Osteoblast (primary cell): Measurements from ENCODE around the gene MTHFD1L. TPM values are rescaled to one million over a fixed set of nuclear protein-coding genes. Genes with fewer than 3 reads are reported as not detected.

ENCODE experiments used
- DNase-seq: peaks from one replicate; pipeline ENCODE4 v3.0.0; 2011; ENCODE audit warnings: low spot score, mixed read lengths; ENCODE audit not compliant: insufficient read length; ENCODE audit errors: missing footprints
- H2AFZ ChIP-seq: 2 replicates; pipeline ENCODE4 v1.6.0; 2011; ENCODE audit warnings: mild to moderate bottlenecking, low read length
- H3K27ac ChIP-seq: 2 replicates; pipeline ENCODE4 v1.5.1; 2011; ENCODE audit warnings: mild to moderate bottlenecking, low read depth, low read length, moderate library complexity
- H3K27me3 ChIP-seq: 2 replicates; pipeline ENCODE4 v1.6.0; 2012; ENCODE audit warnings: mild to moderate bottlenecking, control low read depth, inconsistent platforms, low read length, moderate library complexity; ENCODE audit not compliant: insufficient read depth
- H3K36me3 ChIP-seq: 2 replicates; pipeline ENCODE4 v1.5.1; 2011; ENCODE audit warnings: mild to moderate bottlenecking, low read length, control low read depth, moderate library complexity; ENCODE audit not compliant: insufficient read depth
- H3K4me1 ChIP-seq: 2 replicates; pipeline ENCODE4 v1.5.1; 2011; ENCODE audit warnings: mild to moderate bottlenecking, low read length, control low read depth, moderate library complexity; ENCODE audit not compliant: insufficient read depth
- H3K4me2 ChIP-seq: 2 replicates; pipeline ENCODE4 v1.6.0; 2011; ENCODE audit warnings: mild to moderate bottlenecking, low read length; ENCODE audit not compliant: insufficient read depth
- H3K4me3 ChIP-seq: fragments of 200-600 bp; sonication (generic); 3 replicates; pipeline ENCODE4 v1.5.1; 2012; ENCODE audit warnings: mild to moderate bottlenecking, low read length, inconsistent platforms; ENCODE audit not compliant: insufficient read depth
- H3K79me2 ChIP-seq: 2 replicates; pipeline ENCODE4 v1.6.0; 2012; ENCODE audit warnings: mild to moderate bottlenecking, low read length, control low read depth, inconsistent platforms; ENCODE audit not compliant: insufficient read depth
- H3K9me3 ChIP-seq: 2 replicates; pipeline ENCODE4 v1.5.1; 2011; ENCODE audit warnings: low read depth, low read length, control low read depth
- H4K20me1 ChIP-seq: 2 replicates; pipeline ENCODE4 v1.6.0; 2012; ENCODE audit warnings: mild to moderate bottlenecking, low read length, control low read depth; ENCODE audit not compliant: insufficient read depth
- total RNA-seq: library from RNA; depleted of rRNA; stranded (reverse); fragments of >200 nt; gene quantifications from 2 replicates; pipeline ENCODE4 v1.2.3, GENCODE V29; 2012
- TF ChIP-seq, protein P1 (sequence below): IDR thresholded peaks from 2 replicates; pipeline ENCODE4 v1.5.1; 2011; ENCODE audit warnings: mild to moderate bottlenecking, low read depth, low read length, moderate library complexity; ENCODE audit errors: extremely low read depth

MTHFD1L gene
- total RNA-seq, 1 donor, result 56.8 TPM

DNA sequence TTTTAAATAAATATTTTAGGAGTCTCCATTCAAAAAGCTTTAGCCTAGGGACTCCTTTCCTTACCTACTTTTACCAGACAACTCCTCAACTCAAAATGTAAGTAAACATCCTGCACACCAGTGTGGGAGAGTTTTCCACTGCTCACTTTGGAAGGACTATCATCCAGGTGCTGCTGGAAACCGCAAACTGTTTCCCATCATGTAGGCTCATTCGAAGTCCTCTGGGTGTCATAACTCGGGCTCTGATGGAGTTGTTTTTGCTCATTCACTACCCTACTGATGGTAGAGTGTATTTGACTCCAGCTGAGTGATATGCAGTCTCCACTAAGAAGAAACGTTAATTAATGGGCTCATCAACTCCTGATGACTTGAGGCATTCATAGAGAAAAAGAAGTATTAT is 237.8 kb downstream of the MTHFD1L start:
- Histone ChIP-seq H3K4me1 (peaks cover 4% of the 10 kb centered on the region), H4K20me1 (peaks cover 2% of the 10 kb centered on the region), H3K79me2 (no peaks in the 10 kb centered on the region), H3K27me3 (no peaks in the 10 kb centered on the region), H3K27ac (no peak overlapping the region), H3K9me3 (no peaks in the 10 kb centered on the region), H2AFZ (no peak overlapping the region), H3K36me3 (peaks cover 16% of the 10 kb centered on the region), H3K4me3 (no peak overlapping the region), H3K4me2 (no peak overlapping the region)
- TF ChIP-seq, protein P1, sequence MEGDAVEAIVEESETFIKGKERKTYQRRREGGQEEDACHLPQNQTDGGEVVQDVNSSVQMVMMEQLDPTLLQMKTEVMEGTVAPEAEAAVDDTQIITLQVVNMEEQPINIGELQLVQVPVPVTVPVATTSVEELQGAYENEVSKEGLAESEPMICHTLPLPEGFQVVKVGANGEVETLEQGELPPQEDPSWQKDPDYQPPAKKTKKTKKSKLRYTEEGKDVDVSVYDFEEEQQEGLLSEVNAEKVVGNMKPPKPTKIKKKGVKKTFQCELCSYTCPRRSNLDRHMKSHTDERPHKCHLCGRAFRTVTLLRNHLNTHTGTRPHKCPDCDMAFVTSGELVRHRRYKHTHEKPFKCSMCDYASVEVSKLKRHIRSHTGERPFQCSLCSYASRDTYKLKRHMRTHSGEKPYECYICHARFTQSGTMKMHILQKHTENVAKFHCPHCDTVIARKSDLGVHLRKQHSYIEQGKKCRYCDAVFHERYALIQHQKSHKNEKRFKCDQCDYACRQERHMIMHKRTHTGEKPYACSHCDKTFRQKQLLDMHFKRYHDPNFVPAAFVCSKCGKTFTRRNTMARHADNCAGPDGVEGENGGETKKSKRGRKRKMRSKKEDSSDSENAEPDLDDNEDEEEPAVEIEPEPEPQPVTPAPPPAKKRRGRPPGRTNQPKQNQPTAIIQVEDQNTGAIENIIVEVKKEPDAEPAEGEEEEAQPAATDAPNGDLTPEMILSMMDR, result no peak
- no peak for DNase-seq

DNA sequence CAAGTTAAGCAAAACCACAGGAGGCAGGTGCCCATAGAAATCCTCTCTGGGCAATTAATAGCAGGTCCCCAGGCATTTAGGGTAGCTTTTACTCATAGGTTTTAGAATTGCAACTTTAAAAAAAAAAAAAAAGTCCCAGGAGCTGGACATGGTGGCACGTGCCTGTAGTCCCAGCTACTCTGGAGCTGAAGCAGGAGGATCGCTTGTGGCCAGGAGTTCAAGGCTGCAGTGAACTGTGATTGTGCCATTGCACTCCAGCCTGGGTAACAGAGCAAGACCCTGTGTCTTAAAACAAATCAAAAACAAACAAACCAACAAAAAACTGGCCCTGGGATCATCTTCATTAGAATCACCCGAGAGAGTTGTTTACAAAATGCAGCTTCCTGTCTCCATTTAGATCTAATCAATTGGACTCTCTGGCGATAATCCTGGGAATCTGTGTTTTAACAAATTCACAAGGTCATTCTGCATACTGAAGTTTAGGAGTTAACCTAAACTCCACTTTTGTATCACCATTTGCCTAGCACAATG is 242.5 kb downstream of the MTHFD1L start:
- Histone ChIP-seq H3K27me3 (no peaks in the 10 kb centered on the region), H3K4me1 (no peaks in the 10 kb centered on the region)

DNA sequence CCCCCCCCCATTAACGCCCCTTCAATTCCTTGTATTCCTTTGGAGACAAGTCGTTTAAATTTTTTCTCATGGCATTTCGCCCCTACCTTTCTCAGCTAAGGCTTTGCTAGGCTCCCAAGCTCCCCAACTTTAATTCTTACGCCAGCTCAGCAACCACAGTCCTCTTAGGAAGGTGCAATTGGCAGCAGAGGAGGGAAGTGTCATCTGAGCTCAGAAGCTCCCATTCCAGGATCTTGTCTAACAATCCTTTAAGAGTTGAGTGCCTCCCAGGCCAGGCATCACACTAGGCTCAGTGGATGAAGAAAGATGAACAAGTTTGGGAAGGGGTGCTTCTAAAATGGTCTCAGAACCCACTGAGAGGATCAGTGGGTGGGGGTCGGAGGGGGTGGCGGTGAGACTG is 243.0 kb downstream of the MTHFD1L start:
- Histone ChIP-seq H3K4me3 (no peak overlapping the region), H3K36me3 (peaks cover 2% of the 10 kb centered on the region), H3K9me3 (no peaks in the 10 kb centered on the region), H3K4me2 (no peak overlapping the region), H3K4me1 (no peaks in the 10 kb centered on the region), H3K79me2 (no peaks in the 10 kb centered on the region), H2AFZ (no peak overlapping the region), H4K20me1 (no peaks in the 10 kb centered on the region), H3K27ac (no peak overlapping the region), H3K27me3 (no peaks in the 10 kb centered on the region)
- DNase-seq, result no peak
- TF ChIP-seq, protein P1, result no peak

More for the DNA sequence above, 242.5 kb downstream of the MTHFD1L start:
- Histone ChIP-seq H3K4me2 (no peak overlapping the region), H3K27ac (no peak overlapping the region), H3K4me3 (no peak overlapping the region), H4K20me1 (no peaks in the 10 kb centered on the region), H3K9me3 (no peaks in the 10 kb centered on the region), H3K36me3 (peaks cover 7% of the 10 kb centered on the region), H2AFZ (no peak overlapping the region), H3K79me2 (no peaks in the 10 kb centered on the region)
- no peak for DNase-seq
- TF ChIP-seq, protein P1, result no peak

DNA sequence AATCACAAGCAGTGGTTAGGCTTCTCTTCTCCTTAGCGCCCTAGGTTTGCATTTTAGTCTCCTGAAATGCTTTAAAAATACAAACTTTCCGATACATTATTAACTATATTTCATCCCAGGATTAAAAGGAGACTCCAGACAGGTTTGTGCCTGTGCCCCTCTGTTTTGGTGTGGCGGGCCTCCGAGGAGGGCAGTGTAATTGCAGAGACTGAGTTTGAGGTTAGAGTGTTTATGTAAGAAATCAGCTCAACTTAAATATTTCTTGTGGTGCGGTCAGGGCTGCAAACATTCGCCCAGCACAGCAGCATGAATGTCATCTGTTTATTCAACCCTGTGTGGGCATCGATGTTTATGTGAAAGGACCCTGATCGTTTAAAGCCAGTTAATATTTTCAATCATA is 243.9 kb downstream of the MTHFD1L start:
- DNase-seq, result peak; percentile 76

More for the DNA sequence above, 243.9 kb downstream of the MTHFD1L start:
- H2AFZ ChIP-seq, result no peak overlapping the region
- no peaks in the 10 kb centered on the region for H3K9me3 ChIP-seq
- H3K4me2 ChIP-seq, result peak overlapping the region; percentile 30
- H3K27ac ChIP-seq, result no peak overlapping the region
- H3K4me1 ChIP-seq, result no peaks in the 10 kb centered on the region
- H3K36me3 ChIP-seq, result no peaks in the 10 kb centered on the region
- H3K27me3 ChIP-seq, result no peaks in the 10 kb centered on the region
- H4K20me1 ChIP-seq, result no peaks in the 10 kb centered on the region
- H3K4me3 ChIP-seq, result no peak overlapping the region
- TF ChIP-seq, protein P1, result no peak
- H3K79me2 ChIP-seq, result no peaks in the 10 kb centered on the region
